ENCODE results near the gene RFPL3. TPM values are rescaled to one million over a fixed set of nuclear protein-coding genes. Genes with fewer than 3 reads are reported as not detected.
"Not testable (repeated sequence)": the region's sequence is repeated elsewhere in the genome, so short reads cannot be mapped to it uniquely, and the experiment has no call there.

RFPL3 gene
- polyA plus RNA-seq, 1 donor, result 0.25 TPM

GRCh38 chr22:32331236-32331917, 26.3 kb upstream of the RFPL3 start:
- DNase-seq, result no peak

- no peak for DNase-seq
Measured at GRCh38 chr22:32331918-32332725, 25.5 kb upstream of the RFPL3 start.

- DNase-seq, result no peak
Measured at GRCh38 chr22:32333141-32333768, 24.4 kb upstream of the RFPL3 start.

GRCh38 chr22:32333769-32334659, 23.7 kb upstream of the RFPL3 start:
- DNase-seq, result no peak

GRCh38 chr22:32334660-32335365, 22.9 kb upstream of the RFPL3 start:
- no peak for DNase-seq

DNA sequence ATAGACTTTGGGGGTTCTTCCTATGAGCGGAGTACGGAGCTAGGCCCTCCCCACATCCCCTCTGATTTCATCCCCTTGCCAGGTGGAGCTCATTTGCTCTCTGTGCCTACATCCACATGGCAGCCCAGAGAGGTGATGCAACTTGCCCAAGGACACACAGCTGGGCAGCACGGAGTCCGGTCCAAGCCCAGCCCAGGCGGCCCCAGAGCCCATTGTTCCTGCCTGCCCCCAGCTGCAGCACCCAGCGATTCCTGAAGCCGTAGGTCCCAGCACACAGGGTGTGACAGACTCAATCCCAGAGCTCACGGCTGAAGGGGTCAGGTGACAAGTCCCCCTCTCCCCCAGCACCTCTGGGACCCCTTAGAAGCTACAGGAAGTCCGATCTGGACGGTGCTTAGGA, 22.2 kb upstream of the RFPL3 start:
- DNase-seq, result no peak

- no peak for DNase-seq
Measured at GRCh38 chr22:32336121-32336603, 21.5 kb upstream of the RFPL3 start.

- DNase-seq, result peak; percentile 22
Measured at GRCh38 chr22:32336771-32337424, 20.8 kb upstream of the RFPL3 start.

DNA sequence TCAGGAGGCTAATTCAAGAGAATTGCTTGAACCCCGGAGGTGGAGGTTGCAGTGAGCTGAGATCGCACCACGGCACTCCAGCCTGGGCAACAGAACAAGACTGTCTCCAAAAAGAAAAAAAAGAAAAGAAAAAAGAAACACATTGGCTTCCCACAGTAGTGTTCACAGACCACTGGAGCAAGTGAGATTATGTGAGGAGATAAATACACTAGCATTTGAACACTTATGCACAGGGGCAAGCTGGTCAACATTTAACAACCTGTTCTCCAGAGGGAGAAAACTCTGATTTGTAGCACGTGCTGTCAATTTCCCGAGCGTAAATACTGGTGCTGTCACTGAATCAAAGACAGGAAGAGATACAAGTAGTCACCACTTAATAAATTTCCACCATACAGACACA, 20.2 kb upstream of the RFPL3 start:
- DNase-seq, result not testable (repeated sequence)

- no peak for DNase-seq
Measured at GRCh38 chr22:32338757-32339156, 18.9 kb upstream of the RFPL3 start.

DNA sequence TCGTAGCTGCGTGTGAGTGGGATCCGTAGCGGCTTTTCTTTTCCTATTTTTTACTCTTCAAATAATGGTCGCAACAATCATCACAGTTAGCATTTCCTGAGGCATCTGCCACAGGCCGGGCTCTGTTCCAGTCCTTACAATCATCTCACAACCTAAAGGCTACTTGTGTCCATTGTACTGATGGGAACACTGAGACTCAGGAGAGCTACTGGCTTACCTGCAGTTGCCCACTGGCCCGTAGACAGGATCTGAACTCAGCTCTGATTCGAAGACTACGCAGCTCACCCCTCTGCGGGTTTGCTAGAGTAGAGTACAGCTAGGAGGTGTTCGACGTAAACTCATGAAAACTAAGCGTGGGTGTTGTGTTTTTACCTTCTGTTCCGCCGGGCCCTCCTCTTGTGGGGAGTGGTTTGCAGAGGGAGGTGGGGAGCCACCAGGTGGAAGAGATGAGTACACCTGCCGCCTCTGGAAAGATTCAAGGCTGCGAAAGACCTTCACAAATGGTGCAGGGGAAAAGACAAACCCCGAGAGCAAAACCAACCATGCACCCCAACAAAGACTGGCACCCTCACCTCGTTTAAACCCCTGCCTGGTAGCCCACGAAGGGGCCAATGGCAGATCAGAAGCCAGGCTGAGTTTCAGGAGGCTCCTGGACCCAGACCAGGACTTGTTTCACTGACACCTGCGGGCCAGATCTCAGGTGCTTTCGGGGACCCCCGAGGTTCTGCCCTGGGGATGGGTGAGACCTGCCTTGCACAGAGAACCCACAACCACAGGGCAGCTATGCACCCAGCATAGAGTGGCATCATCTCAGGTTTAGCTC, 18.3 kb upstream of the RFPL3 start:
- no peak for DNase-seq

GRCh38 chr22:32340411-32340810, 17.3 kb upstream of the RFPL3 start:
- DNase-seq, result no peak

DNA sequence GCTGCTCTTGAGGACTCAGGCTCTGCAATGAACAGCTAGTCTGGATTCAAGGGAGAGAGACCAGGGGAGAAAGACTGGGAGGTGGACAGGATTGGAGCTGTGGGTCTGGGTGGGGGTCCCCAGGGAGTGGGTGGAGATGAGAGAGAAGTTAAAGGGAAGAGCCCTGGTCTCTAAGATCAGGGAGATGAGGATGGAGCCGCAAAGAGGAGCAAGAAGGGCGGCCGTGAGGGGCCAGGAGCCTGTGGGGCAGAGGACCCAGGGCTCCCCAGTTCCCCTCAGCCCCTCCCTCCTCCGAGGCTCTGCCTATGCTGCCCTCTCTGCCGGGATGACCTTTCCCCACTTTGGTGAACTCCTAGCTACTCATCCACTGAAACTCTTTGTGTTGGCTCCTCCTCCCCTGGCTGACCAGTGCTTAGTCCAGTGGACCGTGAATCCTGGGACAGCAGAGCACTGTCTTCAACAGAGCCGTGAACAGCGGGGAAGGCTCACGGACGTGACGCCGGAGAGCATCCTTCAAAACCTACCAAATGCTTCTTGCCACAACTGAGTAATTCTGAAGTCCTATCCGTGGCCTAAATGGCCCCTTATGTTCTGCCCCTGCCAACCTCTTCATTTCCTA, 16.4 kb upstream of the RFPL3 start:
- DNase-seq, result no peak

- DNase-seq, result no peak
Measured at GRCh38 chr22:32342977-32343376, 14.7 kb upstream of the RFPL3 start.

DNA sequence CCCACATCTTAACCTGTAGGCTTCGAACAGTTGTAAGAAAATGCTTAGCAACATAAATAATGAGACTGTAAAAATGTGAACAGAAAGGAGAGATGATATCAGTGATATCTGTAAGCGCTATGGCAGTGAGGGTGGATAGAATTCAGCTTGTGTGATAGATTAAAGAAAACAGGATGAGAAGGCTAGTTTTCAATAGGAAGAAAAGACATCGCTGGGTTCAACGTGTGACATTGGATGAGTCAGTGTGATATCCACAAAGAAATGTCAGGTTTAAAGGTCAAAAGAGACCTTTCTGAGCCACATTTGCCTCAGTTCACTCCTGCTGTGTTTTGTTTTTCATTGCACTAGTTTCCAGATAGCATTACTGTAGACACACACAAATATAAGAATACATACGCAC, 13.7 kb upstream of the RFPL3 start:
- no peak for DNase-seq

- no peak for DNase-seq
Measured at GRCh38 chr22:32348031-32348611, 9.5 kb upstream of the RFPL3 start.

GRCh38 chr22:32351875-32352274, 5.8 kb upstream of the RFPL3 start:
- DNase-seq, result not testable (repeated sequence)

GRCh38 chr22:32352681-32353080, 5.0 kb upstream of the RFPL3 start:
- no peak for DNase-seq

GRCh38 chr22:32353292-32353691, 4.4 kb upstream of the RFPL3 start:
- DNase-seq, result no peak
